Glutamatergic neuron (in vitro differentiated cells): Measurements from ENCODE around the gene C2orf92. TPM values are rescaled to one million over a fixed set of nuclear protein-coding genes. Genes with fewer than 3 reads are reported as not detected.

Source experiments
- DNase-seq: peaks from one replicate; pipeline ENCODE4 v3.0.0; 2022
- H3K27ac Mint-ChIP-seq: one replicate; pipeline ENCODE4 v1.8.0; 2020; ENCODE audit warnings: mild to moderate bottlenecking, mixed read lengths, inconsistent platforms; ENCODE audit not compliant: unreplicated experiment
- H3K27me3 Mint-ChIP-seq: one replicate; pipeline ENCODE4 v1.8.0; 2020; ENCODE audit warnings: mild to moderate bottlenecking, moderate library complexity, mixed read lengths, inconsistent platforms; ENCODE audit not compliant: unreplicated experiment
- H3K36me3 Mint-ChIP-seq: one replicate; pipeline ENCODE4 v1.8.0; 2020; ENCODE audit warnings: mild to moderate bottlenecking, mixed read lengths, inconsistent platforms; ENCODE audit not compliant: unreplicated experiment
- H3K4me1 Mint-ChIP-seq: one replicate; pipeline ENCODE4 v1.8.0; 2020; ENCODE audit warnings: mild to moderate bottlenecking, low read depth, mixed read lengths, inconsistent platforms; ENCODE audit not compliant: unreplicated experiment
- H3K4me3 Mint-ChIP-seq: one replicate; pipeline ENCODE4 v1.8.0; 2020; ENCODE audit warnings: mild to moderate bottlenecking, mixed read lengths, inconsistent platforms; ENCODE audit not compliant: unreplicated experiment
- H3K9me3 Mint-ChIP-seq: one replicate; pipeline ENCODE4 v1.8.0; 2020; ENCODE audit warnings: mild to moderate bottlenecking, moderate library complexity, mixed read lengths, inconsistent platforms; ENCODE audit not compliant: unreplicated experiment
- total RNA-seq: library from RNA; stranded (reverse); fragmentation: NEBNext Ultra II Directional; extraction: Animal tissue kit (Norgen Biotek cat#: 25700); gene quantifications from one replicate; pipeline ENCODE4 v1.2.1, GENCODE V29; 2021; ENCODE audit not compliant: unreplicated experiment
- TF ChIP-seq, protein P1 (sequence below): fragments of 200-600 bp; sonication (generic); IDR thresholded peaks from one replicate; pipeline ENCODE4 v1.5.0; 2021; ENCODE audit not compliant: partially characterized antibody, unreplicated experiment

Gene C2orf92
- total RNA-seq, 1 donor from 2014 or later: 19.6 TPM

DNA sequence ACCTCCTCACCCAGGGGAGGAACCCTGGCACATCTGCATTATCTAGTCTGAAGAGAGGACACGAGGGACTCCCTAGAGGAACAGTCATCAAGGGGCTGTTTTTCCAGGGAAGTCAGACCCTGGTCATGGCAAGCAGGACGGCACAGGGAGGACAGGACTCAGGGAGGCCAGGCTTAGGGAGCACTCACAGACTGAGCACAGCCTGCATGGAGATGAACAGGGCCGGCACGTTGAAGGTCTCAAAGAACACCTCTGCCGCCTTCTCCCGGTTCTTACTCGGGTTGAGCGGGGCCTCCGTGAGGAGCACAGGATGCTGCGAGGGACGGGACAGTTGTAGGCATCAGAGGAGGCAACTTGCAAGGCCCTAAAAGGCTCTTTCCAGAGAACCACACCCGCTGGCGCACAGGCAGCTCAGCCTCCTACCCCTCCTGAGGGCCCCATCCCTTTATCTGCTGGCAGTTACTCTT is 10.8 kb upstream of the C2orf92 start:
- H3K36me3 Mint-ChIP-seq: peaks cover 18% of the 10 kb centered on the region
- DNase-seq: no peak
- TF ChIP-seq, protein P1, sequence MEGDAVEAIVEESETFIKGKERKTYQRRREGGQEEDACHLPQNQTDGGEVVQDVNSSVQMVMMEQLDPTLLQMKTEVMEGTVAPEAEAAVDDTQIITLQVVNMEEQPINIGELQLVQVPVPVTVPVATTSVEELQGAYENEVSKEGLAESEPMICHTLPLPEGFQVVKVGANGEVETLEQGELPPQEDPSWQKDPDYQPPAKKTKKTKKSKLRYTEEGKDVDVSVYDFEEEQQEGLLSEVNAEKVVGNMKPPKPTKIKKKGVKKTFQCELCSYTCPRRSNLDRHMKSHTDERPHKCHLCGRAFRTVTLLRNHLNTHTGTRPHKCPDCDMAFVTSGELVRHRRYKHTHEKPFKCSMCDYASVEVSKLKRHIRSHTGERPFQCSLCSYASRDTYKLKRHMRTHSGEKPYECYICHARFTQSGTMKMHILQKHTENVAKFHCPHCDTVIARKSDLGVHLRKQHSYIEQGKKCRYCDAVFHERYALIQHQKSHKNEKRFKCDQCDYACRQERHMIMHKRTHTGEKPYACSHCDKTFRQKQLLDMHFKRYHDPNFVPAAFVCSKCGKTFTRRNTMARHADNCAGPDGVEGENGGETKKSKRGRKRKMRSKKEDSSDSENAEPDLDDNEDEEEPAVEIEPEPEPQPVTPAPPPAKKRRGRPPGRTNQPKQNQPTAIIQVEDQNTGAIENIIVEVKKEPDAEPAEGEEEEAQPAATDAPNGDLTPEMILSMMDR: no peak
- peaks cover 17% of the 10 kb centered on the region for H3K9me3 Mint-ChIP-seq
- peaks cover 10% of the 10 kb centered on the region for H3K27me3 Mint-ChIP-seq
- no peak overlapping the region for H3K27ac Mint-ChIP-seq
- peaks cover 22% of the 10 kb centered on the region for H3K4me1 Mint-ChIP-seq
- no peak overlapping the region for H3K4me3 Mint-ChIP-seq

DNA sequence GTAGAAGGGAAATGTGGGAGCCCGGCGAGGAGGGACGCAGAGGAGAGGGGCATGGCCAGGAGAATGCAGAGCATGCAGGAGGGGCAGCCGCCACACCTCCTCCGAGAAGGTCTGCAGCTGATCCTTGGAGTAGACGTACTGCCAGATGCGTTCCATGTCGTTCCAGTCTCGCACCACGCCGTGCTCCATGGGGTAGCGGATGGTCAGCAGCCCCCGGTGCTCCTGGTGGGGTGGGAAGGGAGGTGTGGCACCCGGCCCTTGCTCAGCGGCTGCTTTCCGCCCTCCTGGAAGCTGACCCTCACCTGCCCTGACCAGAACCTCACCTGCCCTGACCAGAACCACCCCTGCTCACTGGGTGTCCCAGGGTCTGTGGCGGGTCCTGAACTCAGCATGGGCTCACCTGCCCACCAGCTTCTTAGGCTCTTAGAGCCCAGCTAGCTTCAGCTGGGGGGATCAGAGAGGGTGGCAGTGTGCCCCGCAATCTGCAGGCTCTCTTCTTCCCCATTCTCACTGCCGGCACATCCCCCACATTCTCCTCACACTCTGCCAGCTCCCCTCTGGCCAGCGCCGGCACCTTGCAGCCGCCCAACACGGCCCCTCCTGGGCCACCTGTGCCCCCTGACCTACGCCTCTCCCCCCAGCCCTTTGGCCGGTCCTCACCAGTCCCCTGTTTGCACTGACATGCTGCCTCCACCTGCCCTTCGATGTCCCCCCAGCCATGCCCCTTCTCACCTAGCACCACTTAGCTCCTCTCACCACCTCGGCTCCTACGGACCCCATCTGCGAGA is 10.1 kb upstream of the C2orf92 start:
- peaks cover 9% of the 10 kb centered on the region for H3K27me3 Mint-ChIP-seq
- no peak overlapping the region for H3K27ac Mint-ChIP-seq
- peaks cover 17% of the 10 kb centered on the region for H3K9me3 Mint-ChIP-seq
- DNase-seq: no peak
- H3K4me3 Mint-ChIP-seq: no peak overlapping the region
- peaks cover 22% of the 10 kb centered on the region for H3K4me1 Mint-ChIP-seq
- TF ChIP-seq, protein P1: no peak
- H3K36me3 Mint-ChIP-seq: peaks cover 10% of the 10 kb centered on the region

DNA sequence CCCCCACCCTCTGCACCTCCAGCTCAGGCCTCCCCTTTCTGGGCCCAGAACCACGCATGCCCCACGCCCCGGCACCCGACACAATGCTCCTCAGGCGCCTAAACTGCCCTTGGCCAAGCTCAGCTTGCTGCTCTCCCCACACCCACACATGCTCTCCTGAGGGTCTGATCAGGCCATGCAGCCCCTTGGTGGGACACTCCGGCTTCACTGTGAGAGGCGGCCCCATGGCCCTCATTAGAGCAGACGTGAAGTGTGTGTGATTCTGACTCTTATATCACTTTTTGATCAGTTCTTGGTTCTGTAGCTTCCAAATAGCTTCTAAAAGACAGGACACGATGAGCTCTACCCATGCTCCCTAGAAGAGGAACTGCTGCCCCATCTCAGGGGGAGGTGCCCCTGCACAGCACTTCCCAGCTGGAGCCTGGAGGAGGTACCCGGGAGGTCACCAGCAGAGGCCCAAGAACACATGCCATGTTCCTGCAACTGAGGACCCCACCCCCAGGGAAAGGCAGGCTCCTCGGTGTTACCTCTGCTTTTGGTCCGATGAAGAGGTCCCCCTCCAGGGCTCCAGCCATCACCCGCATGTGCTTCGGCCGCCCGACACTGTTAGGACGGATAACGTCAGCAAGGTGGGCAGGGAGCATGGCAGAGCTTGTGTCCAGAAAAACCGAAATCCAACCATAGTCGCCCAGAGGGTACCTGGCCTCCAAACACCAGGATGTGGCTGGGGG is 9.3 kb upstream of the C2orf92 start:
- Mint-ChIP-seq H3K9me3 (peaks cover 14% of the 10 kb centered on the region), H3K36me3 (peaks cover 4% of the 10 kb centered on the region), H3K27me3 (peaks cover 6% of the 10 kb centered on the region), H3K4me3 (no peak overlapping the region), H3K27ac (no peak overlapping the region), H3K4me1 (peaks cover 25% of the 10 kb centered on the region)
- no peak for DNase-seq
- TF ChIP-seq, protein P1: no peak

DNA sequence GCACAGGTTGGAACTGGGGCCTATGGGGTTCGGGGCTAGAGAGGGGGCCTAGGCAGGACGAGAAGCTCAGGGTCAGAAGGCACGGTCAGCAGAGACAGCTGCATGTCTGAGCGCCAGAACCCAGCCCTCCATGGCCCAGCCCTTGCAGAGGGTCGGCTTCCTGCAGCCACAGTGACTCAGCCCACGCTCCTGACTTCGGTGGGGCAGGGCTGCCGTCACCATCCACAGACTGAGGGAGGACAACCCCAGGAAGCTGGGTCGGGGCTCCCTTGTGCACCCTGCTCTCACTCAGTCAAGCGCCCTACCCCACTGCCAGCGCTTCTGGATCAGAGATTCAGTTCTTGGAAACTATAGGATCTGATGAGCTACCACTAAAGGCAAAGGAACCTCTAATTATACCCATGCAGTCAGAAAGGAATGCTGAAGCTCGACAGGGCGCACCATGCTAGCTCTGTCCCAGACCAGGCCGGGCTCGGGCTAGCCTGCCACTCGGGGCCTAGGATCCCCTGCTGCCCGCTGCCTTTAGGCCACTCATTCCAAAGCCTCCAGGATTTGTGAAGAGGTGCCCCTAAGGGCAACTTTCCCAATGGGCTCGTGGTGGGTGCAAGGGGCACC is 8.6 kb upstream of the C2orf92 start:
- Mint-ChIP-seq H3K27me3 (peaks cover 5% of the 10 kb centered on the region), H3K27ac (peak overlapping the region; percentile 100), H3K4me3 (peak overlapping the region; percentile 94), H3K36me3 (no peaks in the 10 kb centered on the region), H3K9me3 (peaks cover 13% of the 10 kb centered on the region), H3K4me1 (peaks cover 25% of the 10 kb centered on the region)
- TF ChIP-seq, protein P1: no peak
- no peak for DNase-seq
